HepG2 (cell line): Measurements from ENCODE around the gene R3HDM4. TPM values are rescaled to one million over a fixed set of nuclear protein-coding genes. Genes with fewer than 3 reads are reported as not detected.

Experiments used
- ATAC-seq: fragments of 200-7000 bp; cut with Tn5 transposase; 3 replicates; pipeline ENCODE4 v1.9.1; 2020; ENCODE audit warnings: mild to moderate bottlenecking, moderate library complexity
- BruUV-seq: library from RNA; stranded (reverse); fragments of 400-500 nt; replicated peaks from 2 replicates; lab custom pipeline; 2021; lab: Mats Ljungman, UMichigan
- CTCF ChIA-PET: fragments of 300-600 bp; formaldehyde crosslinking; extraction: SDS; loops from one replicate; lab custom pipeline; 2021; ENCODE audit warnings: low total read pairs, inconsistent platforms, low intra/inter-chr PET ratio; lab: Yijun Ruan, JAX
- POLR2A ChIA-PET: fragments of 350-600 bp; sonication (Branson Sonifier 250); formaldehyde crosslinking; loops from one replicate; lab custom pipeline; 2020; ENCODE audit warnings: antibody characterized with exemption, inconsistent platforms; lab: Yijun Ruan, JAX
- DNase-seq: peaks from one replicate; pipeline ENCODE4 v3.0.0-alpha.2; 2015; ENCODE audit warnings: low spot score
- FAIRE-seq: peaks from 3 replicates; lab custom pipeline; 2011; peaks lifted over from hg19 to GRCh38; lab: Jason Lieb, UNC
- H2AFZ ChIP-seq: one replicate; pipeline ENCODE4 v1.6.1; 2011; ENCODE audit warnings: low read length, inconsistent platforms
- H3K27ac ChIP-seq: fragments of 300-600 bp; 3 replicates; pipeline ENCODE4 v1.8.0; 2011; ENCODE audit warnings: mixed run types, mild to moderate bottlenecking, mixed read lengths, low read length, inconsistent platforms; ENCODE audit not compliant: insufficient read depth; ENCODE audit errors: extremely low read length
- H3K27me3 ChIP-seq, 2 experiments: fragments of 200-600 bp in 1 of 2; 2 replicates in 1 of 2; 3 replicates in 1 of 2; pipeline versions ENCODE4 v1.6.0 to v1.8.0; 2011; ENCODE audit warnings: low read length in 2 of 2, mild to moderate bottlenecking in 2 of 2, moderate library complexity in 2 of 2, inconsistent platforms in 1 of 2; ENCODE audit not compliant: insufficient read depth in 2 of 2, control insufficient read depth in 1 of 2
- H3K36me3 ChIP-seq, 2 experiments: fragments of 200-600 bp in 1 of 2; replicated peaks in 1 of 2; 2 replicates in 1 of 2; 3 replicates in 1 of 2; pipeline versions ENCODE4 v1.5.1 to v1.8.0; 2011; ENCODE audit warnings: low read length in 2 of 2, inconsistent platforms in 1 of 2; ENCODE audit not compliant: insufficient read depth in 2 of 2, control insufficient read depth in 1 of 2
- H3K4me1 ChIP-seq: 2 replicates; pipeline ENCODE4 v1.5.1; 2012; ENCODE audit warnings: low read length, inconsistent platforms; ENCODE audit not compliant: insufficient read depth
- H3K4me2 ChIP-seq: 2 replicates; pipeline ENCODE4 v1.6.0; 2011; ENCODE audit warnings: low read depth, low read length, inconsistent platforms
- H3K4me3 ChIP-seq, 3 experiments: fragments of 200-600 bp in 1 of 3; sonication (generic), shearing (Covaris generic) in 1 of 3; replicated peaks in 1 of 3; 2 replicates each; pipeline ENCODE4 v1.5.1; 2011 to 2016; ENCODE audit warnings: low read length in 3 of 3, inconsistent platforms in 2 of 3, low read depth in 2 of 3, mild to moderate bottlenecking in 2 of 3, control low read depth in 1 of 3, mixed read lengths in 1 of 3; ENCODE audit not compliant: insufficient read depth in 1 of 3
- H3K79me2 ChIP-seq: one replicate; pipeline ENCODE4 v1.6.1; 2011; ENCODE audit warnings: low read length, inconsistent platforms; ENCODE audit not compliant: insufficient read depth
- H3K9ac ChIP-seq: 2 replicates; pipeline ENCODE4 v1.6.0; 2011; ENCODE audit warnings: mild to moderate bottlenecking, low read depth, low read length, inconsistent platforms; ENCODE audit not compliant: insufficient read depth
- H3K9me3 ChIP-seq: 2 replicates; pipeline ENCODE4 v1.5.1; 2012; ENCODE audit warnings: mild to moderate bottlenecking, low read length
- H4K20me1 ChIP-seq: 2 replicates; pipeline ENCODE4 v1.6.0; 2011; ENCODE audit warnings: inconsistent platforms, mild to moderate bottlenecking, low read length, moderate library complexity; ENCODE audit not compliant: insufficient read depth
- AGO2 ChIP-seq: fragments of 200-400 bp; formaldehyde crosslinking; optimal IDR thresholded peaks from 2 replicates; pipeline ENCODE3; 2017; ENCODE audit warnings: mild to moderate bottlenecking, low read depth, low read length, moderate library complexity
- HNRNPL ChIP-seq: fragments of 200-400 bp; formaldehyde crosslinking; IDR thresholded peaks from 2 replicates; pipeline ENCODE4 v1.6.1; 2017; ENCODE audit warnings: mild to moderate bottlenecking, low read depth, low read length
- ZKSCAN8 ChIP-seq: IDR thresholded peaks from 2 replicates; pipeline ENCODE4 v1.6.1; 2016; ENCODE audit warnings: borderline replicate concordance, missing genetic modification reagents, missing compliant biosample characterization
- ZNF7 ChIP-seq: IDR thresholded peaks from 2 replicates; pipeline ENCODE4 v1.6.1; 2016; ENCODE audit warnings: missing biosample characterization, missing genetic modification reagents
- WGBS: methylation state at CpG from one replicate; pipeline ENCODE4 v1.1.6; 2017; ENCODE audit warnings: low lambda C conversion rate; 5-methylcytosine and 5-hydroxymethylcytosine counted together
- in situ Hi-C: cut with HindIII; loops from 2 replicates; pipeline ENCODE4 v1.10.0; 2017; ENCODE audit warnings: low pct_unique_long_range_greater_than_20kb; ENCODE audit not compliant: extremely low pct_ligation_motif_present
- intact Hi-C: fragments of 100-400 bp; cut with micrococcal nuclease; formaldehyde crosslinking; loops from one replicate; pipeline ENCODE4 v1.10.0; 2022; ENCODE audit not compliant: unreplicated experiment
- polyA plus RNA-seq, 8 experiments: library from polyadenylated mRNA; depleted of rRNA in 3 of 8; stranded (reverse) in 7 of 8; unstranded in 1 of 8; fragments of >200 nt; fragmentation: Illumina TruSeq in 4 of 8; extraction: Trizol in 4 of 8; gene quantifications; 2 replicates each; pipeline versions ENCODE4 v1.2.1 to v1.2.3, GENCODE V29; 2011 to 2016; ENCODE audit warnings: low read depth in 4 of 8, missing spikeins in 1 of 8, mixed read lengths in 1 of 8; ENCODE audit not compliant: insufficient read depth in 1 of 8
- total RNA-seq, 5 experiments: library from RNA; depleted of rRNA; stranded (reverse); fragments of >200 nt; fragmentation: Illumina TruSeq; extraction: Trizol; gene quantifications; 2 replicates each; pipeline ENCODE4 v1.2.3, GENCODE V29; 2016; ENCODE audit warnings: low read depth in 1 of 5
- TF ChIP-seq, protein P1 (sequence below): sonication (generic); formaldehyde crosslinking; IDR thresholded peaks from 2 replicates; pipeline ENCODE4 v1.4.0; 2020; ENCODE audit warnings: missing genetic modification reagents
- TF ChIP-seq, protein P2 (sequence below): sonication (generic); formaldehyde crosslinking; IDR thresholded peaks from 2 replicates; pipeline ENCODE4 v1.9.0; 2022; ENCODE audit warnings: low read depth, missing genetic modification reagents
- TF ChIP-seq, protein P3 (sequence below): sonication (generic); formaldehyde crosslinking; conservative IDR thresholded peaks from 2 replicates; pipeline ENCODE4 v1.8.0; 2022; ENCODE audit warnings: mild to moderate bottlenecking, moderate library complexity, missing genetic modification reagents

Gene R3HDM4
- total and polyA plus RNA-seq, 2 of the 13 experiments (the other 11 are each of a cell fraction or from before 2014, with no cell fraction given) = 26.2 to 26.9 TPM

DNA sequence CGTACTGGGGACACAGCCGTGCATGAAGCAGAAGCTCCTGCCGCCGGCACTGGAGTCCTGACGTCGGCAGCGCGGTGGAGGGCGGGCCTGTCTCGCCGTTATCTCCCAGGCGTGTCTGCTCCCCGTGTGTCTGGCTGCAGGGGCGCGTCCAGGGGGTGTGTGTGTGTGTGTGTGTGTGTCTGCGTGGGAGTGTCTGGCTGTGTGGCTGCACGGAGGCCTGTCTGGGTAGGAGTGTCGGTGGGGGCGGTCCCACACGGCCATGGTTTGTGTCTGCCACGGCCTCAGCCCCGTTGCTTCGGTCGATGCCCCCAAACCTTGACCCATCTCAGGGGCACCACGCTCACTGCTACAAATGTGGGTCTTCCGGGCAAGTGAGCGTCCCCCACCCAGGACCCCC, 31.1 kb upstream of the R3HDM4 start (continued):
- peak; percentile 94; the same call in 1 of the 2 replicates for TF ChIP-seq HNRNPL

DNA sequence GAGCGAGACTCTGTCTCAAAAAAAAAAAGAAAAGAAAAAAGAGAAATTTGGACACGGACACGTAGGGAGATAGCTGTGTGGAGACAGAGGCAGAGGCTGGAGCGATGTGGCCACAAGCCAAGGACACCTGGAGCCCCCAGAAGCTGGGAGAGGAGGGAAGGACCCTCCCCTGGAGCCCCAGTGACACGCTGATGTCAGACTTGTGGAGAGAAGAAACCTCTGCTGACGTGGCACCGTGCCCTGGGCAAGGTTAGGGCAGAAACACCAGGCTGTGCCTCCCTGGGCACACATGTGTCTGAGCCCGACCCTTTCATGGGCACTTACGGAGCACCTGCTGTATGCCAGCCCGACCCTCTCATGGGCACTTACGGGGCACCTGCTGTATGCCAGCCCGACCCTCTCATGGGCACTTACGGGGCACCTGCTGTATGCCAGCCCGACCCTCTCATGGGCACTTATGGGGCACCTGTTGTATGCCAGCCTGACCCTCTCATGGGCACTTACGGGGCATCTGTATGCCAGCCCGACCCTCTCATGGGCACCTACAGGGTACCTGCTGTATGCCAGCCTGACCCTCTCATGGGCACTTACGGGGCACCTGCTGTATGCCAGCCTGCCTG, 30.6 kb upstream of the R3HDM4 start:
- Histone ChIP-seq H3K4me2 (no peak overlapping the region), H3K79me2 (peaks cover 80% of the 10 kb centered on the region), H3K36me3 (peaks cover 25 to 77% of the 10 kb centered on the region in 2 experiments), H4K20me1 (peaks cover 73% of the 10 kb centered on the region; the same call in 1 of the 2 replicates), H3K9me3 (no peaks in the 10 kb centered on the region), H3K9ac (no peak overlapping the region), H3K27me3 (no peaks in the 10 kb centered on the region; a peak in 1 of 5 replicates), H2AFZ (no peak overlapping the region), H3K4me3 (no peak overlapping the region), H3K4me1 (peaks cover 44% of the 10 kb centered on the region), H3K27ac (no peak overlapping the region)
- no peak for DNase-seq
- whole genome bisulfite sequencing = over 99% methylated on average over 9 of the region's 17 CpGs
- CTCF ChIA-PET = interaction anchor here (0.6 kb wide), 1 partner anchor 10 kb away, joined by 3 read pairs; no protein-coding TSS in a partner anchor
- no peak for ATAC-seq
- in situ Hi-C loops = no loop called here
- TF ChIP-seq, protein P1, sequence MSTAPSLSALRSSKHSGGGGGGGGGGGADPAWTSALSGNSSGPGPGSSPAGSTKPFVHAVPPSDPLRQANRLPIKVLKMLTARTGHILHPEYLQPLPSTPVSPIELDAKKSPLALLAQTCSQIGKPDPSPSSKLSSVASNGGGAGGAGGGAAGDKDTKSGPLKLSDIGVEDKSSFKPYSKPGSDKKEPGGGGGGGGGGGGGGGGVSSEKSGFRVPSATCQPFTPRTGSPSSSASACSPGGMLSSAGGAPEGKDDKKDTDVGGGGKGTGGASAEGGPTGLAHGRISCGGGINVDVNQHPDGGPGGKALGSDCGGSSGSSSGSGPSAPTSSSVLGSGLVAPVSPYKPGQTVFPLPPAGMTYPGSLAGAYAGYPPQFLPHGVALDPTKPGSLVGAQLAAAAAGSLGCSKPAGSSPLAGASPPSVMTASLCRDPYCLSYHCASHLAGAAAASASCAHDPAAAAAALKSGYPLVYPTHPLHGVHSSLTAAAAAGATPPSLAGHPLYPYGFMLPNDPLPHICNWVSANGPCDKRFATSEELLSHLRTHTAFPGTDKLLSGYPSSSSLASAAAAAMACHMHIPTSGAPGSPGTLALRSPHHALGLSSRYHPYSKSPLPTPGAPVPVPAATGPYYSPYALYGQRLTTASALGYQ (CRISPR knock-in tag) = no peak
- TF ChIP-seq HNRNPL (peak; percentile 98), ZKSCAN8 (CRISPR knock-in tag) (peak; percentile 88), AGO2 (peak; percentile 10), ZNF7 (CRISPR knock-in tag) (0 out of 2 replicates have a peak, but pooled peaks have one; percentile 39)
- TF ChIP-seq, protein P2, sequence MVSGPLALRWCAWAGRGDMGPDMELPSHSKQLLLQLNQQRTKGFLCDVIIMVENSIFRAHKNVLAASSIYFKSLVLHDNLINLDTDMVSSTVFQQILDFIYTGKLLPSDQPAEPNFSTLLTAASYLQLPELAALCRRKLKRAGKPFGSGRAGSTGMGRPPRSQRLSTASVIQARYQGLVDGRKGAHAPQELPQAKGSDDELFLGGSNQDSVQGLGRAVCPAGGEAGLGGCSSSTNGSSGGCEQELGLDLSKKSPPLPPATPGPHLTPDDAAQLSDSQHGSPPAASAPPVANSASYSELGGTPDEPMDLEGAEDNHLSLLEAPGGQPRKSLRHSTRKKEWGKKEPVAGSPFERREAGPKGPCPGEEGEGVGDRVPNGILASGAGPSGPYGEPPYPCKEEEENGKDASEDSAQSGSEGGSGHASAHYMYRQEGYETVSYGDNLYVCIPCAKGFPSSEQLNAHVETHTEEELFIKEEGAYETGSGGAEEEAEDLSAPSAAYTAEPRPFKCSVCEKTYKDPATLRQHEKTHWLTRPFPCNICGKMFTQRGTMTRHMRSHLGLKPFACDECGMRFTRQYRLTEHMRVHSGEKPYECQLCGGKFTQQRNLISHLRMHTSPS (CRISPR knock-in tag) = 0 out of 2 replicates have a peak, but pooled peaks have one; percentile 38
- TF ChIP-seq, protein P3, sequence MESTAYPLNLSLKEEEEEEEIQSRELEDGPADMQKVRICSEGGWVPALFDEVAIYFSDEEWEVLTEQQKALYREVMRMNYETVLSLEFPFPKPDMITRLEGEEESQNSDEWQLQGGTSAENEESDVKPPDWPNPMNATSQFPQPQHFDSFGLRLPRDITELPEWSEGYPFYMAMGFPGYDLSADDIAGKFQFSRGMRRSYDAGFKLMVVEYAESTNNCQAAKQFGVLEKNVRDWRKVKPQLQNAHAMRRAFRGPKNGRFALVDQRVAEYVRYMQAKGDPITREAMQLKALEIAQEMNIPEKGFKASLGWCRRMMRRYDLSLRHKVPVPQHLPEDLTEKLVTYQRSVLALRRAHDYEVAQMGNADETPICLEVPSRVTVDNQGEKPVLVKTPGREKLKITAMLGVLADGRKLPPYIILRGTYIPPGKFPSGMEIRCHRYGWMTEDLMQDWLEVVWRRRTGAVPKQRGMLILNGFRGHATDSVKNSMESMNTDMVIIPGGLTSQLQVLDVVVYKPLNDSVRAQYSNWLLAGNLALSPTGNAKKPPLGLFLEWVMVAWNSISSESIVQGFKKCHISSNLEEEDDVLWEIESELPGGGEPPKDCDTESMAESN (CRISPR knock-in tag) = no peak
- POLR2A ChIA-PET = interaction anchor here (2.6 kb wide), 1 partner anchor 9 kb away, joined by 18 read pairs; no protein-coding TSS in a partner anchor
- intact Hi-C loops = no loop called here
- no peak for FAIRE-seq
- BruUV-seq = no TSS peak
